Keratinocyte (primary cell): ENCODE data around the gene RFX8.

Experiments used
- CTCF ChIP-seq, 3 experiments: IDR thresholded peaks in 1 of 3; conservative IDR thresholded peaks in 1 of 3; optimal IDR thresholded peaks in 1 of 3; 2 replicates in 2 of 3; 3 replicates in 1 of 3; pipeline versions ENCODE3 to v1.5.1; 2011; ENCODE audit warnings: low read length in 3 of 3, mild to moderate bottlenecking in 3 of 3, moderate library complexity in 2 of 3, control low read depth in 1 of 3, inconsistent platforms in 1 of 3; ENCODE audit not compliant: insufficient read depth in 2 of 3; ENCODE audit errors: extremely low read depth in 1 of 3
- EZH2 ChIP-seq: IDR thresholded peaks from one replicate; pipeline ENCODE4 v1.6.1; 2012; ENCODE audit warnings: inconsistent platforms, mild to moderate bottlenecking, low read length, moderate library complexity

GRCh38 chr2:101486994-101487393, 12.1 kb upstream of the RFX8 start:
- TF ChIP-seq CTCF (optimal IDR thresholded peaks at IDR 0.05 in 1 of 3, IDR thresholded peaks at IDR 0.05 in 1 of 3, conservative IDR thresholded peaks at IDR 0.05 in 1 of 3; ENCODE audit: extremely low read depth in 1 of 3, insufficient read depth in 2 of 3, low read length in 3 of 3) (no peak), EZH2 (no peak)
